COLO668 (cell line): ENCODE data around the gene KIAA2012.
A peak's percentile ranks its signal among the peaks of the same experiment; 100 is the strongest.

Experiments
- DNase-seq: peaks from one replicate; lab custom pipeline; 2025; ENCODE audit not compliant: unreplicated experiment; lab: John Stamatoyannopoulos, UW

KIAA2012 gene

GRCh38 chr2:202072737-202073401, at the start of gene KIAA2012:
TSS of gene KIAA2012 (plus strand) at chr2:202073255. CDS start at chr2:202073628, 373 bp downstream.
- DNase-seq: peak; percentile 6

GRCh38 chr2:202023904-202024266, 49.2 kb upstream of the KIAA2012 start:
- DNase-seq: no peak

GRCh38 chr2:202024871-202025270, 48.2 kb upstream of the KIAA2012 start:
- DNase-seq: no peak

GRCh38 chr2:202025816-202026215, 47.2 kb upstream of the KIAA2012 start:
- DNase-seq: no peak

GRCh38 chr2:202026507-202026906, 46.5 kb upstream of the KIAA2012 start:
- DNase-seq: no peak

- DNase-seq: no peak
Measured at GRCh38 chr2:202030691-202031090, 42.4 kb upstream of the KIAA2012 start.

GRCh38 chr2:202031246-202031951, 41.7 kb upstream of the KIAA2012 start:
- DNase-seq: no peak

- no peak for DNase-seq
Measured at GRCh38 chr2:202032846-202033316, 40.2 kb upstream of the KIAA2012 start.

GRCh38 chr2:202033317-202034248, 39.5 kb upstream of the KIAA2012 start, which contains the start of gene FZD7:
TSS of gene FZD7 (plus strand) at chr2:202033855. CDS start at chr2:202034648, 793 bp downstream.
- DNase-seq: peak; percentile 76

GRCh38 chr2:202034249-202035088, 38.6 kb upstream of the KIAA2012 start:
- peak; percentile 38 for DNase-seq

- DNase-seq: peak; percentile 13
Measured at GRCh38 chr2:202035089-202035940, 37.7 kb upstream of the KIAA2012 start.

- DNase-seq: no peak
Measured at GRCh38 chr2:202035941-202036372, 37.1 kb upstream of the KIAA2012 start.

- no peak for DNase-seq
Measured at GRCh38 chr2:202036601-202037037, 36.4 kb upstream of the KIAA2012 start.

- DNase-seq: no peak
Measured at GRCh38 chr2:202037086-202037485, 36.0 kb upstream of the KIAA2012 start.

- DNase-seq: no peak
Measured at GRCh38 chr2:202038471-202039277, 34.4 kb upstream of the KIAA2012 start.

- DNase-seq: no peak
Measured at GRCh38 chr2:202039278-202040078, 33.6 kb upstream of the KIAA2012 start.

GRCh38 chr2:202040079-202040844, 32.8 kb upstream of the KIAA2012 start:
- DNase-seq: no peak
